ENCODE data around the gene ASCL2. TPM values are rescaled to one million over a fixed set of nuclear protein-coding genes. Genes with fewer than 3 reads are reported as not detected.
A peak's percentile ranks its signal among the peaks of the same experiment; 100 is the strongest.

ASCL2 gene
- total and polyA plus RNA-seq, 8 donors: 0.24 to 7.0 (median 0.95) TPM

DNA sequence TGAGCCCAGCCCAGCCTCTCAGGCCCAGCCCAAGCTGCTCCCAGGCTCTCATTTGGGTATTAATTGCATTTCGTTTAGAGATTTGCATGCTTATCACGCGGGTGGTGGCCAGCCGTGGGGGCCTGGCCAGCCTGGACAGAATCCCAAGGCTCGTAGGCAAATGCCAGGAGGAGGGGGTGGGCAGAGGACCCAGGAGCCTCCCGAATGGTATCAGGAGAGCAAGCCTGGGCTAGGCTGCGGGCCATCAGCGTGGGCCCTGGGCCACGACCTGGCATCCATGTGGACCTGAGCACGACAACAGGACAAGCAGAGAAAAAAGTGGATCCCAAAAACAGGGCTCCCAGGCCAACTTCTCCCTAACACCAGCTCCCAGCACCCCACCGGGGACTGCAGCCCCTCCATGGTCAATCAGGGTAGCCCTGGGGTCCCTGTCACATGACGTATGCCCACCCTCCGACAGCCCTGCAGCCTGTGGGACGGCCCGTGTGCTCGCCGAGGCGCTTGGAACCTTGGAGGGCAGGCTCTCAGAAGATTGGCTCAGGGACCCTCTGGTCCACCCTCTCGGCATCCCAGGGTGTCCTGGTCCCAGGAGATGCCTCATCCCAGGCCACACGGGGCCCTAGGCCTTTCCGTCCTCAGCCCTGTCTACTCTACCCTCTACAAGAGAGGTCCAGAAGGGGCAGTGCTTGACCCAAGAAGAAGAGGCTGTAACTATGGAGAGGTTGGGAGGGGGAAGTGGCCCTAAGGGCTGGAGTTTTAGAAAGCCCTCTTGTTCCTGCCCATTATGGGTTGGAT lies 8.8 kb downstream of the ASCL2 start:
- ATAC-seq: no peak
- no peaks in the 10 kb centered on the region for H3K36me3 ChIP-seq
- 74 to 77% methylated on average over 21 of the region's 21 CpGs for WGBS, 2 donors
- no peak overlapping the region for H3K4me3 ChIP-seq
- H3K4me1 ChIP-seq: no peaks in the 10 kb centered on the region
- FAIRE-seq: no peak
- TF ChIP-seq, protein P1, sequence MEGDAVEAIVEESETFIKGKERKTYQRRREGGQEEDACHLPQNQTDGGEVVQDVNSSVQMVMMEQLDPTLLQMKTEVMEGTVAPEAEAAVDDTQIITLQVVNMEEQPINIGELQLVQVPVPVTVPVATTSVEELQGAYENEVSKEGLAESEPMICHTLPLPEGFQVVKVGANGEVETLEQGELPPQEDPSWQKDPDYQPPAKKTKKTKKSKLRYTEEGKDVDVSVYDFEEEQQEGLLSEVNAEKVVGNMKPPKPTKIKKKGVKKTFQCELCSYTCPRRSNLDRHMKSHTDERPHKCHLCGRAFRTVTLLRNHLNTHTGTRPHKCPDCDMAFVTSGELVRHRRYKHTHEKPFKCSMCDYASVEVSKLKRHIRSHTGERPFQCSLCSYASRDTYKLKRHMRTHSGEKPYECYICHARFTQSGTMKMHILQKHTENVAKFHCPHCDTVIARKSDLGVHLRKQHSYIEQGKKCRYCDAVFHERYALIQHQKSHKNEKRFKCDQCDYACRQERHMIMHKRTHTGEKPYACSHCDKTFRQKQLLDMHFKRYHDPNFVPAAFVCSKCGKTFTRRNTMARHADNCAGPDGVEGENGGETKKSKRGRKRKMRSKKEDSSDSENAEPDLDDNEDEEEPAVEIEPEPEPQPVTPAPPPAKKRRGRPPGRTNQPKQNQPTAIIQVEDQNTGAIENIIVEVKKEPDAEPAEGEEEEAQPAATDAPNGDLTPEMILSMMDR (IDR thresholded peaks at IDR 0.05): no peak
- no peak overlapping the region for H3K27ac ChIP-seq
- no peak for DNase-seq
- no peaks in the 10 kb centered on the region for H3K9me3 ChIP-seq
- intact Hi-C loops (cut with DNase I): no loop called here
- H3K27me3 ChIP-seq: no peaks in the 10 kb centered on the region

DNA sequence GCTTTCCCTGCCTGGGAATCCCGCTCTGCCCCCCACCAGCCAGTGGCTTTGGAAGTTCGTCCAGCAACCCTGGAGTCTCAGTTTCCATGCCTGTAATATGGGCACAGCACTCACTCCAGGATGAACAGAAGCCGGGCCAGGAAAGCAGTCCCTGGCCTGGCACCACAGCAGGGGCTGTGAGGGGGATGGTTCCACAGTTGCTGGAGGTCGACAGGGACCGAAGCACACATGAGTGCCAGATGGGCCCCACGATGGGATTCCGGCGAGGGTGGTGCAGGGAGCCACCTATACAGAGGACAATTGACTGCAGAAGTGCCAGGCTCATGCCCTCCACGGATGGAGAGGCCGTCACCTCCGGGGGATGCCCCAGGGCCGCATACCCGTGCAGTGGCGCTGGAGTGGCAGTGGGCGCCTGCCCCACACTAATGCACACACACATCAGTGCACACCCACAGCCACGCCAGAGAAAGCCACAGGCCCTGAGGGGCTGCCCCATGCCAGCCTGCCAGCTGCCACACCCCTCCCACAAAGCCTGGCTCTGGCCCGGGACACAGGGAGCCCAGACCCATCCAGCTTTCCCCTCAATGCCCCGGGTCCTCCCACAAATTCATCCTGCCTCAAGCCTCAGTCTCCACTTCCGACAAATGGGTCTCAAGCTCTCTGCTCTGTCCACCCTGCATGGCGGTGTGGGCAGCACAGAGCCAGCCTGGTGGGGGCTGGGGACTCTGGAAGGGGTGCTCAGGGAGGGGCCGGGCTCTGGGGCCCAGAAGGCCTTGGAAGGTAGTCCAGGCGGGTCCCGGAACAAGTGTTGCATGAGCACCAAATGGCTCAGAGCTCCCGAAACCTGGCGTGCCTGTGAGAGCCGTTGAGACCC lies 9.7 kb downstream of the ASCL2 start:
- intact Hi-C loops (cut with DNase I): no loop called here
- no peaks in the 10 kb centered on the region for H3K4me1 ChIP-seq
- H3K4me3 ChIP-seq: no peak overlapping the region
- TF ChIP-seq, protein P1 (IDR thresholded peaks at IDR 0.05): no peak
- H3K27ac ChIP-seq: no peak overlapping the region
- H3K36me3 ChIP-seq: no peaks in the 10 kb centered on the region
- no peaks in the 10 kb centered on the region for H3K27me3 ChIP-seq
- 77 to 80% methylated on average over 26 of the region's 26 CpGs for WGBS, 2 donors
- H3K9me3 ChIP-seq: no peaks in the 10 kb centered on the region
- DNase-seq (peak in 1 of 6 donors; percentile 51), ATAC-seq (no peak), FAIRE-seq (no peak)

DNA sequence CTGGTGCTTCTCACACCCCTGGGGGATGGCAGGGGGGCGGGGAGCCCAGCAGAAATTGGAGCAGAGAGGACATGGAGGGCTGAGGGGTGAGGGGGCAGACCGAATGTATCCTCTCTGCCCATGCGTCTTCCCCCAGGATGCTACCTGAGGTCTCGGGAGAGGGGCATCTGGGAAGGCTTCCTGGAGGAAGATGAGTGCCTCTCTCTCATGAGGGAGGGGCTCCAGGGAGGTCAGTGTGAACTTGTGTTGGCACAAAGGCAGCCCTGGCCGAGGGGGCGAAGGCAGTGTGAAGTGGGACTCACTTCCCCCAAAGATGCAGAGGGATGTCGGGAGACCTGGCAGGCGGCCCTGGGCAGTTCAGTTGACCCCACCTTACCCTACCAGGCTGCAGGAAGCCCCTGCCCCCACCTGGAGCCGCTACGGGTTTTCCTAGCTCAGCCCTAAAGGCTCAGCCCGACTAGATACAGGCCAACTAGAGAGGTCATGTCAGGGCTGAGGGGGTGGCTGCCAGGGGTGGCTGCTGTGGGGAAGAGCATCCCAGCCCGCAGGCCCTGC lies 10.4 kb downstream of the ASCL2 start:
- FAIRE-seq (no peak), ATAC-seq (no peak), DNase-seq (no peak)
- Histone ChIP-seq H3K27ac (no peak overlapping the region), H3K4me1 (no peaks in the 10 kb centered on the region), H3K27me3 (no peaks in the 10 kb centered on the region), H3K36me3 (no peaks in the 10 kb centered on the region), H3K4me3 (no peak overlapping the region), H3K9me3 (no peaks in the 10 kb centered on the region)
- intact Hi-C loops (cut with DNase I): no loop called here
- 56 to 73% methylated on average over 12 of the region's 12 CpGs for WGBS, 2 donors
- TF ChIP-seq, protein P1 (IDR thresholded peaks at IDR 0.05): no peak

DNA sequence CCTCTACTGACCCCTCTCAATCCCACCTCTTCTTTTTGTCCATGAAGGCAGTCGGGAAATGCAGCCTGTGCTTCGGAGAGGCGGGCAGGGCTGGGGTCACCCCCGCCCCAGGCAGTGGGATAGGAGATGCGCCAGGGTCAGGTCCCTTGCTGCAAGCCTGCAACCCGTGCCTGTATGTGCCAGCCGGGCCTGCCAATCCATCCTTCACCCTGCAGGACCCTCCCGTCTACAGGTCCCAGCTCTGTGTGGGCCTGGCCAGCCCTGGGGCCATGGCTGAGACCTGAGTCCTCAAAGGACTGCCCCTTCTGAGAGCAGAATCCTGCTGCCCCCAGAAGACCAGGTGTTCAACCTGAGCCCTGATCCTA lies 10.9 kb downstream of the ASCL2 start:
- H3K4me3 ChIP-seq: no peak overlapping the region

More for the DNA sequence above, 10.9 kb downstream of the ASCL2 start:
- ATAC-seq (no peak), DNase-seq (peak in 1 of 6 donors; percentile 52), FAIRE-seq (no peak)
- no peaks in the 10 kb centered on the region for H3K4me1 ChIP-seq
- intact Hi-C loops (cut with DNase I): no loop called here
- TF ChIP-seq, protein P1 (IDR thresholded peaks at IDR 0.05): no peak
- H3K27ac ChIP-seq: no peak overlapping the region
- no peaks in the 10 kb centered on the region for H3K36me3 ChIP-seq
- no peaks in the 10 kb centered on the region for H3K9me3 ChIP-seq
- 70 to 79% methylated on average over 8 of the region's 8 CpGs for WGBS, 2 donors
- no peaks in the 10 kb centered on the region for H3K27me3 ChIP-seq

Data from pancreas (tissue), 10 donors.